Esophagus (tissue), 2 donors: ENCODE results near the gene LILRA1. TPM values are rescaled to one million over a fixed set of nuclear protein-coding genes. Genes with fewer than 3 reads are reported as not detected.
"Not testable (repeated sequence)": the region's sequence is repeated elsewhere in the genome, so short reads cannot be mapped to it uniquely, and the experiment has no call there.

Experiments used
- H3K27ac ChIP-seq, 2 donors: one replicate each; pipeline ENCODE4 v1.5.1; 2013; ENCODE audit warnings: low read depth in 2 of 2, mild to moderate bottlenecking in 2 of 2, inconsistent platforms in 1 of 2, low read length in 1 of 2, moderate library complexity in 1 of 2
- H3K27me3 ChIP-seq, 2 donors: one replicate each; pipeline ENCODE4 v1.6.1; 2013; ENCODE audit warnings: low read length in 2 of 2, control low read depth in 1 of 2, mild to moderate bottlenecking in 1 of 2; ENCODE audit not compliant: insufficient read depth in 2 of 2, control insufficient read depth in 1 of 2
- H3K36me3 ChIP-seq, 2 donors: one replicate each; pipeline ENCODE4 v1.6.1; 2013; ENCODE audit warnings: low read length in 1 of 2; ENCODE audit not compliant: control insufficient read depth in 2 of 2, insufficient read depth in 2 of 2
- H3K4me1 ChIP-seq, 2 donors: one replicate each; pipeline ENCODE4 v1.6.1; 2013; ENCODE audit warnings: low read length in 1 of 2; ENCODE audit not compliant: control insufficient read depth in 2 of 2, insufficient read depth in 2 of 2
- H3K4me3 ChIP-seq, 2 donors: one replicate each; pipeline ENCODE4 v1.5.1; 2013; ENCODE audit warnings: low read length in 2 of 2, mild to moderate bottlenecking in 2 of 2, low read depth in 1 of 2, moderate library complexity in 1 of 2
- H3K9me3 ChIP-seq, 2 donors: one replicate each; pipeline ENCODE4 v1.6.1; 2013; ENCODE audit warnings: mild to moderate bottlenecking in 2 of 2, low read depth in 1 of 2, low read length in 1 of 2, moderate library complexity in 1 of 2; ENCODE audit not compliant: control insufficient read depth in 2 of 2, insufficient read depth in 1 of 2
- WGBS, 2 donors: extraction: QIAGEN DNeasy Blood & Tissue Kit; methylation state at CpG; one replicate each; pipeline ENCODE4 v1.1.7; 2013; 5-methylcytosine and 5-hydroxymethylcytosine counted together
- polyA plus RNA-seq, 2 donors: library from polyadenylated mRNA; stranded (reverse); fragments of 200-250 nt; gene quantifications; one replicate each; pipeline ENCODE4 v1.2.3, GENCODE V29; 2013
- donor health status: healthy with polysubstance abuse.
- donor health status: Bipolar disorder and iron deficiency.

LILRA1 gene
- polyA plus RNA-seq, 2 donors = 0.08 to 0.21 TPM

DNA sequence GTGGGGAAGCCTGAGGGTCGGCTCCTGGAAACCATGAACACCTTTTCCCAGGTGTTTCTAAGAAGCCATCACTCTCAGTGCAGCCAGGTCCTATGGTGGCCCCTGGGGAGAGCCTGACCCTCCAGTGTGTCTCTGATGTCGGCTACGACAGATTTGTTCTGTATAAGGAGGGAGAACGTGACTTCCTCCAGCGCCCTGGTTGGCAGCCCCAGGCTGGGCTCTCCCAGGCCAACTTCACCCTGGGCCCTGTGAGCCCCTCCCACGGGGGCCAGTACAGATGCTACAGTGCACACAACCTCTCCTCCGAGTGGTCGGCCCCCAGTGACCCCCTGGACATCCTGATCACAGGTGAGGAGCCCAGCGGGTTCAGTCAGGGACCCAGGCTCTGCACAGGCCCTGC is 18.2 kb upstream of the LILRA1 start:
- H3K27me3 ChIP-seq = not testable (repeated sequence)
- WGBS, 2 donors = 75 to 80% methylated on average over 9 of the region's 9 CpGs

DNA sequence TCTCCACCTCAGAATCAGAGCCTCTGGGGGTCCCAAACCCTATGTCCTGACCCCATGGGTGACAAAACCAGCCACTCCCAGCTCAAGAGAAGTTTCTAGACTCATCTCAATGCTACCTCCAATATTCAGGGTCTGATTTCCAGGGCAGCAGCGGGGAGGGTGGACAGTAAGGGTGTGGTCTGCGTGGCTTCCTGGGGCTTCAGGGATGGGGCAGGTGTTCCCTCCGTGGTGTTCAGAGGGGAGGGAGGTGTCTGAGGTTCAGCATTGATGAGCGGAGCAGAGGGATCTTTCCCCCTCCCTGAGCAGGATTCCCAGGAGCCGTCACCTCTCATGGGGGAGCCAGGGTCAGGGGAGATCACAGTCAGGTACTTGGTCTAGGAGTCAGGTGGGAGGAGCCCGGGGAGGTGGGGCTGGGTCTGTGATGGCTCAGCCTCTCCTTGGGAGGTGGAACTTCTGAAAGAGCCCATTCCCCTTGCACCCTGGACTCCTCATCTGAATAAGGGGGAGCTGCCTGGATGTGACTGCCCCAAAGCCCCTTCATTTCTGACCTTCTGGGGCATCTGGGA is 16.9 kb upstream of the LILRA1 start:
- no peaks in the 10 kb centered on the region for H3K36me3 ChIP-seq
- H3K27ac ChIP-seq = no peak overlapping the region
- no peaks in the 10 kb centered on the region for H3K9me3 ChIP-seq
- no peak overlapping the region for H3K4me3 ChIP-seq
- no peaks in the 10 kb centered on the region for H3K27me3 ChIP-seq
- no peaks in the 10 kb centered on the region for H3K4me1 ChIP-seq
- 59 to 67% methylated on average over 6 of the region's 6 CpGs for WGBS, 2 donors

More for the DNA sequence above, 18.2 kb upstream of the LILRA1 start:
- H3K9me3 ChIP-seq, H3K4me1 ChIP-seq, H3K27ac ChIP-seq, H3K4me3 ChIP-seq, H3K36me3 ChIP-seq: not testable (repeated sequence)

DNA sequence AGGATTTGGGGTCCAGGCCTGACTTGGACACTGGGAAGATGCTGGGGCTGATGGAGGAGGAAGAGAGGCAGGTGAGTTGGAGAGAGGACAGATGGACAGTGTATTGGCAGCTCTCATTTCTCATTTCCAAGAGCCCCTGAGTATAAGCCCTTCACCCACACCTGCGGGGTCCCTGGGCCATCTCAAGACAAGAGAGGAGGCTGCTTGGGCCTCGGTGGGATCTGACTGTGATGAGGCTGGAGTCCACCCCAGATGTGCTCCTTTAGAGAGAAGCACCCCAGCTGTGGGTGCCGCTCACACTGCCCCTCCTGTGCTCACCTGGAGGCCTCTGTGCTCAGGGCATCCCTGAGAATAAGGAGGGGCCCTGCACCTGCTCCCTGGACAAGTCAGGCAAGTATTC is 16.1 kb upstream of the LILRA1 start:
- H3K4me3 ChIP-seq = no peak overlapping the region
- H3K36me3 ChIP-seq = no peaks in the 10 kb centered on the region
- no peaks in the 10 kb centered on the region for H3K27me3 ChIP-seq
- 71 to 80% methylated on average over 3 of the region's 3 CpGs for WGBS, 2 donors
- no peaks in the 10 kb centered on the region for H3K9me3 ChIP-seq
- H3K27ac ChIP-seq = no peak overlapping the region
- H3K4me1 ChIP-seq = no peaks in the 10 kb centered on the region

DNA sequence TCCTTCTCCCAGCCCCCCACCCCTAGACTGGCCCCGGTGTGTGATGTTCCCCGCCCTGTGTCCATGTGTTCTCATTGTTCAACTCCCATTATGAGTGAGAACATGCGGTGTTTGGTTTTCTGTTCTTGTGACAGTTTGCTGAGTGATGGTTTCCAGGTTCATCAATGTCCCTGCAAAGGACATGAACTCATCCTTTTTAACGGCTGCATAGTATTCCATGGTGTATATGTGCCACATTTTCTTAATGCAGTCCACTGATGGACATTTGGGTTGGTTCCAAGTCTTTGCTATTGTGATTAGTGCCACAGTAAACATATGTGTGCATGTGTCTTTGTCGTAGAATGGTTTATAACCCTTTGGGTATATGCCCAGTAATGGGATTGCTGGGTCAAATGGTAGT is 15.2 kb upstream of the LILRA1 start:
- 82 to 84% methylated on average over 5 of the region's 5 CpGs for WGBS, 2 donors
- not testable (repeated sequence) for H3K27ac ChIP-seq, H3K36me3 ChIP-seq, H3K4me1 ChIP-seq, H3K9me3 ChIP-seq, H3K27me3 ChIP-seq, H3K4me3 ChIP-seq

DNA sequence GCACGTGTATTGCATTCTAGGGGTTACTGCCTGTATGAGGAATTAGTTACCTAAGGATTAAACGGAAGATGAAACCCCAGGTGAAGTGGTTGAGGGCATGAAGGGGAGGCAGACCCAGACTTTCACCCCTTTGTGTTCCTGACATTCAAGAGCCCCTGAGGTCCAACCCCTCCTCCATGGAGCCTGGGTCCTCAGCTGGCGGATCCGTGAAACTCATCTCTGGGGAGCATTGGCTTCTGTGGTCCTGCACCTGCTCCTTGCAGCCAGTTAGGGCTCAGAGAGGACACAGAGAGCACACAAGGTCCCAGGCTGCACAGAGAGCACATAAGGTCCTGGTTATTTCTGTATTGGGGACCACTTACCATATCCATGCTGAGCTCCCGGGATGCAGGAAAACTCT is 7.0 kb upstream of the LILRA1 start:
- Histone ChIP-seq H3K4me1 (no peaks in the 10 kb centered on the region), H3K9me3 (peaks cover 0 to 8% of the 10 kb centered on the region in 2 donors), H3K4me3 (no peak overlapping the region), H3K27ac (no peak overlapping the region), H3K27me3 (no peaks in the 10 kb centered on the region), H3K36me3 (no peaks in the 10 kb centered on the region)
- 67 to 71% methylated on average over 5 of the region's 5 CpGs for WGBS, 2 donors

DNA sequence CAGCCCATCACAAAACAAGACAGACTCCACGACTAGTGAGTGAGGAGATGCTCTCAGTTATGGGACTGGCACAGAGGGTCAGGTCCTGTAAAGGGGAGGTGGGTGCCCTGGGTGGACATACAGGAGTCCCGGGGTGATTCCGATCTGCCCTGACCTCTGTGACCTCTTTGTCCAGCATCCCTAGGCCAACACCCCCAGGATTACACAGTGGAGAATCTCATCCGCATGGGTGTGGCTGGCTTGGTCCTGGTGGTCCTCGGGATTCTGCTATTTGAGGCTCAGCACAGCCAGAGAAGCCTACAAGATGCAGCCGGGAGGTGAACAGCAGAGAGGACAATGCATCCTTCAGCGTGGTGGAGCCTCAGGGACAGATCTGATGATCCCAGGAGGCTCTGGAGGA is 6.4 kb upstream of the LILRA1 start:
- Histone ChIP-seq H3K36me3 (no peaks in the 10 kb centered on the region), H3K4me1 (no peaks in the 10 kb centered on the region), H3K4me3 (no peak overlapping the region), H3K9me3 (peaks cover 0 to 8% of the 10 kb centered on the region in 2 donors), H3K27ac (no peak overlapping the region), H3K27me3 (no peaks in the 10 kb centered on the region)
- WGBS, 2 donors = 66 to 67% methylated on average over 7 of the region's 7 CpGs

DNA sequence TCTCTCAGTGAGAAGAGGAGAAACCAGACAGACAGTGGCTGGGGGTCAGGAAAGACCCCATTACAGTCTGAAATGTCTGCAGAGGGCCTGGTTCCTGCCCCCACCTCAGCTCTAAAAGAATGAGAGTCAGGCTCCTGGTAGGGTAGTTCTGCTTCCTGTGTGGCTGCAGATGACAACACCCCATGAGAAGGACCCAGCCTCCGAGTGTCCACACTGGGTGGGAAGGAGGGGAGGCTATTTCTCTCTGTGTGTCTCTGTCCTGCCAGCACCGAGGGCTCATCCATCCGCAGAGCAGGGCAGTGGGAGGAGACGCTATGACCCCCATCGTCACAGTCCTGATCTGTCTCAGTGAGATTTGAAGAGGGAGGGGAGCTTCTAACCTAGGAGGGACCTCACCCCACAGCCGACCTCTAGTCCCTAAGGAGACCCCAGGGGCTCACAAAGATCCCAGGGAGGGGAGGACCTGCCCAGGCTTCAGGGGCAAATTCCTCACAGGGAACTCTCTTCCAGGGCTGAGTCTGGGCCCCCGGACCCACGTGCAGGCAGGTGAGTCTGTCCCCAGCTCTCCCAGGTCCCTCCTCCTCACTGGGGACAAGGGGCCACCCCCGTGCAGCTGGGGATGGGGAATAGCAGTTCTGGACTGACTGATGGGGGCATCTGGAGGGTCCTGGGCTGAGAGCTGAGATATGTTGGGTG is 647 bp downstream of the LILRA1 start:
- H3K27ac ChIP-seq, H3K27me3 ChIP-seq, H3K4me3 ChIP-seq, H3K36me3 ChIP-seq, H3K9me3 ChIP-seq, H3K4me1 ChIP-seq: not testable (repeated sequence)
- WGBS, 2 donors = 72 to 73% methylated on average over 8 to 9 of the region's 9 CpGs

DNA sequence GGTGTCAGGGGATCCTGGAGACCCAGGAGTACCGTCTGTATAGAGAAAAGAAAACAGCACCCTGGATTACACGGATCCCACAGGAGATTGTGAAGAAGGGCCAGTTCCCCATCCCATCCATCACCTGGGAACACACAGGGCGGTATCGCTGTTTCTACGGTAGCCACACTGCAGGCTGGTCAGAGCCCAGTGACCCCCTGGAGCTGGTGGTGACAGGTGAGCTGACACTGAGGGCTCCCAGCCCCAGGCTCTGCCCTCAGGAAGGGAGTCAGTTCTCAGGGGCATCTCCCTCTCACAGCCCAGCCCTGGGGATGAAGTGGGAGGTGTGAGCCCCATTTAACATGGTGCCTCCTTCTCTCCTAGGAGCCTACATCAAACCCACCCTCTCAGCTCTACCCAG is 1.3 kb downstream of the LILRA1 start:
- no peak overlapping the region for H3K4me3 ChIP-seq
- 82 to 88% methylated on average over 5 of the region's 5 CpGs for WGBS, 2 donors
- H3K9me3 ChIP-seq = peaks cover 0 to 7% of the 10 kb centered on the region in 2 donors
- no peaks in the 10 kb centered on the region for H3K36me3 ChIP-seq
- H3K27ac ChIP-seq = no peak overlapping the region
- H3K27me3 ChIP-seq = no peaks in the 10 kb centered on the region
- H3K4me1 ChIP-seq = no peaks in the 10 kb centered on the region

DNA sequence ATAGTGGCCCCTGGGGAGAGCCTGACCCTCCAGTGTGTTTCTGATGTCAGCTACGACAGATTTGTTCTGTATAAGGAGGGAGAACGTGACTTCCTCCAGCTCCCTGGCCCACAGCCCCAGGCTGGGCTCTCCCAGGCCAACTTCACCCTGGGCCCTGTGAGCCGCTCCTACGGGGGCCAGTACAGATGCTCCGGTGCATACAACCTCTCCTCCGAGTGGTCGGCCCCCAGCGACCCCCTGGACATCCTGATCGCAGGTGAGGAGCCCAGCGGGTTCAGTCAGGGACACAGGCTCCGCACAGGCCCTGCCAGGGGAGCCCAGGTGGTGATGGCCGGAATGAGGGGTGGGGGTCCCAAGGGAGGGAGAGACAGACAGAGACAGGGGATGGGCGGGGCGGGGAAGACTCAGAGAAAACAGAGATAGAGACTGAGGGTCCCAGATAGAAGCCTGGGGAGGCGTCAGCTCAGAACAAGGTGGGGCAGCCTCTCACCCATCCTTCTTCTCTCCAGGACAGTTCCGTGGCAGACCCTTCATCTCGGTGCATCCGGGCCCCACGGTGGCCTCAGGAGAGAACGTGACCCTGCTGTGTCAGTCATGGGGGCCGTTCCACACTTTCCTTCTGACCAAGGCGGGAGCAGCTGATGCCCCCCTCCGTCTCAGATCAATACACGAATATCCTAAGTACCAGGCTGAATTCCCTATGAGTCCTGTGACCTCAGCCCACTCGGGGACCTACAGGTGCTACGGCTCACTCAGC is 2.4 kb downstream of the LILRA1 start:
- WGBS, 2 donors = 88% methylated on average over 26 of the region's 26 CpGs
- not testable (repeated sequence) for H3K4me1 ChIP-seq, H3K36me3 ChIP-seq, H3K27me3 ChIP-seq, H3K9me3 ChIP-seq, H3K27ac ChIP-seq, H3K4me3 ChIP-seq

DNA sequence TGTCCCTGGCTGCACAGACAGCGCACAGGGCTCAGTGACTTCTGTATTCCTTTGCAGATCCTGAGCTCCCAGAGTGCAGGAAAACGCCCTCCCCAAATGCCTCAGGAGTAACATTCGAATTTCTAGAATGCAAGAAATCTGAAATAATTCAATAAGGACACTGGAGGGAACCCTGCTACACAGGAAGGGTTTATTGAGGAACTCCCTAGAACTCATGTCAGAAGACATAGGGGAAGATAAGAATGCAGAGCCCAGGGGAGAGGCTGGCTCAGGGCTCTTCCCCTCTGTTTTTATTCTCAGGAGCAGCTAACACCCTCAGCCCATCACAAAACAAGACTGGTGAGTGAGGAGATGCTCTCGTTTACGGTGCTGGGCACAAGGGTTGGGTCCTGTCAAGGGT is 6.8 kb downstream of the LILRA1 start:
- Histone ChIP-seq H3K36me3 (no peaks in the 10 kb centered on the region), H3K9me3 (peaks cover 0 to 4% of the 10 kb centered on the region in 2 donors), H3K27ac (no peak overlapping the region), H3K4me3 (no peak overlapping the region), H3K4me1 (no peaks in the 10 kb centered on the region), H3K27me3 (no peaks in the 10 kb centered on the region)
- 65 to 68% methylated on average over 5 of the region's 5 CpGs for WGBS, 2 donors
